ENCODE results near the gene IFITM10. TPM values are rescaled to one million over a fixed set of nuclear protein-coding genes. Genes with fewer than 3 reads are reported as not detected.

Gene IFITM10
- total and polyA plus RNA-seq, 10 of the 15 experiments (the other 5 are each of a cell fraction or from before 2014, with no cell fraction given) = 0.04 to 0.27 TPM; not detected in 8

DNA sequence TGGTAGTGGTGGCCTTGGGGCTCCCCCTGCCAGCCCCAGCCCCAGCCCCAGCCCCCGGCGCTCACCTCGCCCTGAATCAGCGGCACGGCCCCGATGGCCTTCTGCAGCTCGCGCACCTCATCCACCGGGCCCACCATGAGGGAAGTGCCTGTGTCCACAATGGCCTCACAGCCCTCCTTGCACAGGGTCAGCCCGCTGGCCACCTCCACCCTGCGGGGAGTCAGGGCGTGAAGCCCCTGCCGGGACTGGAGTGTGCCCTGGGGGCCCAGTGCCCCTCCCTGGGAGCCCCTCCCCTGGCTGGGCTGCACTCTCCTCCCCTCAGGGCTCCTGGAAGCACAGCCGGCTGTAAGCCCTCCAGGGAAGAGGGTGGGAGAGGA lies 3.5 kb upstream of the IFITM10 start:
- no TSS peak for BruUV-seq (replicated peaks)
- Histone ChIP-seq H3K4me3 (no peak overlapping the region), H3K27me3 (replicated peaks in 1 of 2; ENCODE audit: control insufficient read depth in 2 of 2, insufficient read depth in 2 of 2, low read length in 1 of 2) (no peaks in the 10 kb centered on the region), H3K9me3 (replicated peaks; ENCODE audit: control insufficient read depth, insufficient read depth, low read length) (no peaks in the 10 kb centered on the region), H3K79me2 (ENCODE audit: control insufficient read depth, insufficient read depth, low read length) (no peaks in the 10 kb centered on the region), H3K9ac (ENCODE audit: control insufficient read depth, insufficient read depth, low read length) (no peak overlapping the region), H3K27ac (ENCODE audit: control insufficient read depth, insufficient read depth) (no peak overlapping the region), H3K4me1 (ENCODE audit: control insufficient read depth, insufficient read depth, low read length) (no peaks in the 10 kb centered on the region), H2AFZ (ENCODE audit: control insufficient read depth, low read depth, low read length) (no peak overlapping the region), H3K36me3 (ENCODE audit: control insufficient read depth in 2 of 2, insufficient read depth in 2 of 2, low read length in 1 of 2) (no peaks in the 10 kb centered on the region), H4K20me1 (ENCODE audit: control insufficient read depth, insufficient read depth) (no peaks in the 10 kb centered on the region), H3K4me2 (ENCODE audit: control insufficient read depth, insufficient read depth) (no peak overlapping the region)
- ATAC-seq (no peak), FAIRE-seq (no peak), DNase-seq (ENCODE audit: low read depth, low spot score) (no peak)
- TF ChIP-seq HCFC1 (IDR thresholded peaks at IDR 0.05; ENCODE audit: low read length) = no peak
- TF ChIP-seq, protein P1, sequence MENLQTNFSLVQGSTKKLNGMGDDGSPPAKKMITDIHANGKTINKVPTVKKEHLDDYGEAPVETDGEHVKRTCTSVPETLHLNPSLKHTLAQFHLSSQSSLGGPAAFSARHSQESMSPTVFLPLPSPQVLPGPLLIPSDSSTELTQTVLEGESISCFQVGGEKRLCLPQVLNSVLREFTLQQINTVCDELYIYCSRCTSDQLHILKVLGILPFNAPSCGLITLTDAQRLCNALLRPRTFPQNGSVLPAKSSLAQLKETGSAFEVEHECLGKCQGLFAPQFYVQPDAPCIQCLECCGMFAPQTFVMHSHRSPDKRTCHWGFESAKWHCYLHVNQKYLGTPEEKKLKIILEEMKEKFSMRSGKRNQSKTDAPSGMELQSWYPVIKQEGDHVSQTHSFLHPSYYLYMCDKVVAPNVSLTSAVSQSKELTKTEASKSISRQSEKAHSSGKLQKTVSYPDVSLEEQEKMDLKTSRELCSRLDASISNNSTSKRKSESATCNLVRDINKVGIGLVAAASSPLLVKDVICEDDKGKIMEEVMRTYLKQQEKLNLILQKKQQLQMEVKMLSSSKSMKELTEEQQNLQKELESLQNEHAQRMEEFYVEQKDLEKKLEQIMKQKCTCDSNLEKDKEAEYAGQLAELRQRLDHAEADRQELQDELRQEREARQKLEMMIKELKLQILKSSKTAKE (IDR thresholded peaks at IDR 0.05; ENCODE audit: low read depth, poor library complexity, severe bottlenecking) = no peak
- TF ChIP-seq RAD51 (IDR thresholded peaks at IDR 0.05) = no peak
- WGBS (ENCODE audit: insufficient coverage, insufficient replicate concordance, low lambda C conversion rate, missing lambda C conversion rate) = 63% methylated on average over 6 of the region's 14 CpGs
- SMC1A ChIA-PET (ENCODE audit: uncharacterized antibody, unreplicated experiment) = no interaction called here
- RAD21 ChIA-PET (ENCODE audit: unreplicated experiment) = no interaction called here
- in situ Hi-C loops (cut with MboI) (no loop called here), intact Hi-C loops (cut with micrococcal nuclease; ENCODE audit: unreplicated experiment) (no loop called here)
- POLR2A ChIA-PET = no interaction called here
- CTCF ChIA-PET = no interaction called here

DNA sequence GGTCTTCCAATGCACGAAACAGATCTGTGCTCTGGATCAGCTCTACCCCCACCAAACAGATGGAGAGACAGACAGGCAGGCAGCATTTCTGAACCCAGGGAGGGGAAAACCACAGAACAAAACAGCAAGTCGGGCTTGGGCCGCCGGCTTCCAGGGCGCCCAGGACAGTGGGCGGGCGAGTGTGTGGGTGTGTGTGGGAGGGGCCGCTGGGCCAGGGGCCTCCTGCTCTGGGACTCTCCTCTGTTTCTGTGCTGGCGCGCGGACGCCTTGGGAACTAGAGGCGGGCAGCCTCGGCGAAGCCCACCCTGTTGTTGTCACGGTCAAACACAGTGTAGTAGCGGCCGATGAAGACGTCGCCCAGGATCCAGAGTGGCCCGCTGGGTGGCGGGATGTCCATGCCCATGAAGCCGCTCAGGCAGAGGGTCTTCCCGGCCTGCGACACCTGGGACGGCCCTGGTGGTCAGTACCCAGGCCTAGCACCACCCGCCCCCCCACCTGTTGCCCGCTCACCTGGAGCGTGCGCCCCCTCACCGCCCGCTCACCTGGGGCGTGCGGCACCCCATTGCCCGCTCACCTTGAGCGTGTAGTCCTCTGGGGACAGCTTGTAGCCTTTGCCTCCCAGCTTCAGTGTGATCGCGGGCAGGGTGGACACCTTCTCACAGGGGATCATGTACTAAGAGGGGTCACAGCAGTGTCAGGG lies 3.0 kb upstream of the IFITM10 start:
- ChIA-PET POLR2A (no interaction called here), RAD21 (ENCODE audit: unreplicated experiment) (no interaction called here), SMC1A (ENCODE audit: uncharacterized antibody, unreplicated experiment) (no interaction called here), CTCF (no interaction called here)
- H2AFZ ChIP-seq (ENCODE audit: control insufficient read depth, low read depth, low read length) = no peak overlapping the region
- FAIRE-seq = no peak
- in situ Hi-C loops (cut with MboI) (no loop called here), intact Hi-C loops (cut with micrococcal nuclease; ENCODE audit: unreplicated experiment) (no loop called here)
- H3K27me3 ChIP-seq (replicated peaks in 1 of 2; ENCODE audit: control insufficient read depth in 2 of 2, insufficient read depth in 2 of 2, low read length in 1 of 2) = no peaks in the 10 kb centered on the region; a peak in 1 of 4 replicates
- no peaks in the 10 kb centered on the region for H4K20me1 ChIP-seq (ENCODE audit: control insufficient read depth, insufficient read depth)
- no peaks in the 10 kb centered on the region for H3K36me3 ChIP-seq (ENCODE audit: control insufficient read depth in 2 of 2, insufficient read depth in 2 of 2, low read length in 1 of 2)
- no peak overlapping the region for H3K4me3 ChIP-seq
- no peaks in the 10 kb centered on the region for H3K4me1 ChIP-seq (ENCODE audit: control insufficient read depth, insufficient read depth, low read length)
- H3K27ac ChIP-seq (ENCODE audit: control insufficient read depth, insufficient read depth) = no peak overlapping the region
- DNase-seq (ENCODE audit: low read depth, low spot score) = no peak
- no peaks in the 10 kb centered on the region for H3K79me2 ChIP-seq (ENCODE audit: control insufficient read depth, insufficient read depth, low read length)
- no peak overlapping the region for H3K4me2 ChIP-seq (ENCODE audit: control insufficient read depth, insufficient read depth)
- TF ChIP-seq IRF4 (IDR thresholded peaks at IDR 0.05; ENCODE audit: low read depth, low read length) = no peak
- TF ChIP-seq, protein P2, sequence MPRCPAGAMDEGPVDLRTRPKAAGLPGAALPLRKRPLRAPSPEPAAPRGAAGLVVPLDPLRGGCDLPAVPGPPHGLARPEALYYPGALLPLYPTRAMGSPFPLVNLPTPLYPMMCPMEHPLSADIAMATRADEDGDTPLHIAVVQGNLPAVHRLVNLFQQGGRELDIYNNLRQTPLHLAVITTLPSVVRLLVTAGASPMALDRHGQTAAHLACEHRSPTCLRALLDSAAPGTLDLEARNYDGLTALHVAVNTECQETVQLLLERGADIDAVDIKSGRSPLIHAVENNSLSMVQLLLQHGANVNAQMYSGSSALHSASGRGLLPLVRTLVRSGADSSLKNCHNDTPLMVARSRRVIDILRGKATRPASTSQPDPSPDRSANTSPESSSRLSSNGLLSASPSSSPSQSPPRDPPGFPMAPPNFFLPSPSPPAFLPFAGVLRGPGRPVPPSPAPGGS (IDR thresholded peaks at IDR 0.05; ENCODE audit: borderline replicate concordance, insufficient read depth, low read depth, low read length, poor library complexity, severe bottlenecking) = peak; percentile 80
- H3K9me3 ChIP-seq (replicated peaks; ENCODE audit: control insufficient read depth, insufficient read depth, low read length) = no peaks in the 10 kb centered on the region
- no peak for ATAC-seq
- BruUV-seq (replicated peaks) = TSS peak; percentile 65
- no peak overlapping the region for H3K9ac ChIP-seq (ENCODE audit: control insufficient read depth, insufficient read depth, low read length)
- WGBS (ENCODE audit: insufficient coverage, insufficient replicate concordance, low lambda C conversion rate, missing lambda C conversion rate) = 93% methylated on average over 30 of the region's 38 CpGs

Measured in GM12878 (cell line).